Measurements from ENCODE around the gene CALML5.

GRCh38 chr10:5517546-5517945 is 18.2 kb upstream of the CALML5 start:
- no peak for TF ChIP-seq CTCF (IDR thresholded peaks at IDR 0.05; ENCODE audit: insufficient read depth, low read length, poor library complexity, severe bottlenecking)
- no peak for TF ChIP-seq EZH2phosphoT487 (conservative IDR thresholded peaks at IDR 0.05; ENCODE audit: low read length)
